ENCODE measurements around the gene NPEPL1.
"Not testable (repeated sequence)": the region's sequence is repeated elsewhere in the genome, so short reads cannot be mapped to it uniquely, and the experiment has no call there.

NPEPL1 gene

GRCh38 chr20:58746620-58747019 lies 54.0 kb downstream of the NPEPL1 start:
- ChIA-PET CTCF (no interaction called here), POLR2A (no interaction called here)
- no peak for TF ChIP-seq CTCF (IDR thresholded peaks at IDR 0.05; ENCODE audit: control extremely low read depth, extremely low read depth, low read depth, missing control alignments)
- DNase-seq (ENCODE audit: extremely low spot score), result no peak

GRCh38 chr20:58747211-58747610 lies 54.6 kb downstream of the NPEPL1 start:
- CTCF ChIA-PET, result no interaction called here
- TF ChIP-seq CTCF (IDR thresholded peaks at IDR 0.05; ENCODE audit: control extremely low read depth, extremely low read depth, low read depth, missing control alignments), result no peak
- POLR2A ChIA-PET, result no interaction called here

GRCh38 chr20:58748618-58749017 lies 56.0 kb downstream of the NPEPL1 start:
- no peak for DNase-seq (ENCODE audit: extremely low spot score)
- CTCF ChIA-PET, result no interaction called here
- no peak for TF ChIP-seq CTCF (IDR thresholded peaks at IDR 0.05; ENCODE audit: control extremely low read depth, extremely low read depth, low read depth, missing control alignments)

More at GRCh38 chr20:58747211-58747610, 54.6 kb downstream of the NPEPL1 start:
- no peak for DNase-seq (ENCODE audit: extremely low spot score)

GRCh38 chr20:58749098-58749769 lies 56.6 kb downstream of the NPEPL1 start:
- POLR2A ChIA-PET, result no interaction called here
- DNase-seq (ENCODE audit: extremely low spot score), result no peak
- CTCF ChIA-PET, result no interaction called here
- no peak for TF ChIP-seq CTCF (IDR thresholded peaks at IDR 0.05; ENCODE audit: control extremely low read depth, extremely low read depth, low read depth, missing control alignments)

More at GRCh38 chr20:58748618-58749017, 56.0 kb downstream of the NPEPL1 start:
- POLR2A ChIA-PET, result no interaction called here

GRCh38 chr20:58749979-58750378 lies 57.4 kb downstream of the NPEPL1 start:
- ChIA-PET POLR2A (no interaction called here), CTCF (no interaction called here)
- DNase-seq (ENCODE audit: extremely low spot score), result no peak
- TF ChIP-seq CTCF (IDR thresholded peaks at IDR 0.05; ENCODE audit: control extremely low read depth, extremely low read depth, low read depth, missing control alignments), result no peak

- POLR2A ChIA-PET; DNase-seq (ENCODE audit: extremely low spot score); CTCF ChIA-PET: not testable (repeated sequence)
These were observed 58.1 kb downstream of the NPEPL1 start for GRCh38 chr20:58750706-58751105.

- TF ChIP-seq CTCF (IDR thresholded peaks at IDR 0.05; ENCODE audit: control extremely low read depth, extremely low read depth, low read depth, missing control alignments), result no peak
- DNase-seq (ENCODE audit: extremely low spot score), result no peak
- ChIA-PET POLR2A (no interaction called here), CTCF (no interaction called here)
These were observed 59.4 kb downstream of the NPEPL1 start for GRCh38 chr20:58751979-58752378.

Measured in GM10248 (cell line).